LNCaP clone FGC (cell line): ENCODE results near the gene DLGAP1.

Experiments
- DNase-seq: peaks from one replicate; pipeline ENCODE4 v3.0.0-alpha.2; 2011; ENCODE audit warnings: low read depth
- H3K4me3 ChIP-seq: 2 replicates; pipeline ENCODE4 v1.5.1; 2011; ENCODE audit warnings: mild to moderate bottlenecking, low read depth, low read length, control low read depth
- CTCF ChIP-seq: IDR thresholded peaks from 2 replicates; pipeline ENCODE4 v1.5.1; 2012; ENCODE audit warnings: mild to moderate bottlenecking; ENCODE audit not compliant: control insufficient read depth, insufficient read depth; ENCODE audit errors: extremely low read depth

Gene DLGAP1

DNA sequence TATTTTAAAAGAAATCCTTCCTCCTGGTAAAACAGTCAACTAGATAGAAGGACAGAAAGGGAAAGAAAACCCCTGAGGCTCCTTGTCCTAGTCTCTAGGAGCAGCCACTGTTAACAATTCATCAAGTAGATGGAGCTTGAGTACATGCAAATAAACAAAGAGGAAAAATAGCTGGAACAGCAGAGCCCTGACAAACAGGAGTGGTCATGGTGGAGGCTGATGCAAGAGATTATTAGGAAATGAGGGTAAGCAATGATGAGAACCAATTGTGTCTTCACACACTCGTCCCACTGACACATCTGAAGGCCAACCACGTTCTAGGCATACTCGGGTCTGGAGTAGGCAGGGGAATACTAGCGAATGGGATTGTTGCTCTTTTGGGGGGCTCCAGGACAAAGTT, 9.2 kb downstream of the DLGAP1 start:
- no peak overlapping the region for H3K4me3 ChIP-seq
- TF ChIP-seq CTCF, result no peak
- DNase-seq, result no peak

DNA sequence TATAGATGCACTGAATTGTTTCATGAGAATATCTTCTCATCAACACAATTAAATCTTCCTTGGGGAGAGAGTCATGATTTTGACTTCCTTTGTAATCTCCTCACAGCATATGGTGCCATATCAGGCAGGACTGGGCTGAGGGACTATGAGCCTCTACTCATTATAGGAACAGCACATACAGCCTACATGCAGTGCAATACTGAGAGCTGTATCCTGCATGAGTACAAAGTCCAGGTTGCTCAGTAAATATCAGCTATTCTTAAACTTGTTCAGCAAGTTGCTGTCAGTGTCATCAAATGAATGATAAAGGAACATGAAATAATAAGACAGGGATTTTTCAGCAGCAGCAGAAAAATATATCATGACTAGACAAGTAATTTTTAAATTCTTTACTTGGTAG, 10.8 kb downstream of the DLGAP1 start:
- H3K4me3 ChIP-seq, result no peak overlapping the region
- DNase-seq, result no peak
- TF ChIP-seq CTCF, result no peak

GRCh38 chr18:4441098-4441497, 14.0 kb downstream of the DLGAP1 start:
- DNase-seq, result no peak
- no peak overlapping the region for H3K4me3 ChIP-seq
- no peak for TF ChIP-seq CTCF

- no peak for TF ChIP-seq CTCF
- no peak for DNase-seq
- H3K4me3 ChIP-seq, result no peak overlapping the region
Observed at GRCh38 chr18:4438938-4439337, 16.2 kb downstream of the DLGAP1 start.

DNA sequence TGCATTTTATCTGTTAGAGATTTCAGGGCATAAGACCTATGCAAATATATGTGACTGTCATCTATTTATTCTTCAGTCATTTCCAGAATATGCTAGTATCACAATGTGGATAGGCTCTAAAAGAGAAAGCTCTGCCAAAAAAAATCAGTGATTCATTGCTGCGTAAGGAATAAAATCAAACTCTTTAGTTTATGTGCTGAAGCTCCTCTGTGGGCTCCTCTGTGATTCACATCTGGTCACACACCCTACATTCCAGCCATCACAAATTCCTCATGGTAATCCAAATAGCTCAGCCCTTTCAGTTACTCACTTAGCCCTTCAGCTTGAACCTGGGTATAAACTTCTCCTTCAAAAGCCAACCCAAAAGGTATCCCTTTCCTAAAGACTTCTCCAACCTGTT, 21.4 kb downstream of the DLGAP1 start:
- DNase-seq, result no peak
- TF ChIP-seq CTCF, result no peak
- no peak overlapping the region for H3K4me3 ChIP-seq

GRCh38 chr18:4430836-4431235, 24.3 kb downstream of the DLGAP1 start:
- no peak overlapping the region for H3K4me3 ChIP-seq
- DNase-seq, result no peak
- TF ChIP-seq CTCF, result no peak

GRCh38 chr18:4417714-4418113, 37.4 kb downstream of the DLGAP1 start:
- no peak for DNase-seq
- H3K4me3 ChIP-seq, result no peak overlapping the region
- TF ChIP-seq CTCF, result no peak
